Endothelial cell of umbilical vein (primary cell): ENCODE results near the gene IRF5. TPM values are rescaled to one million over a fixed set of nuclear protein-coding genes. Genes with fewer than 3 reads are reported as not detected.

ENCODE experiments used
- BruUV-seq: library from RNA; stranded (reverse); fragments of 400-500 nt; replicated peaks from 2 replicates; lab custom pipeline; 2021; lab: Mats Ljungman, UMichigan
- CTCF ChIA-PET: fragments of 300-600, 350-600 bp; sonication (Branson Sonifier 250); formaldehyde crosslinking; loops from one replicate; lab custom pipeline; 2021; ENCODE audit warnings: antibody characterized with exemption, inconsistent platforms; lab: Charles Lee
- POLR2A ChIA-PET: fragments of 300-600, 350-600 bp; sonication (Branson Sonifier 250); formaldehyde crosslinking; loops from one replicate; lab custom pipeline; 2021; ENCODE audit warnings: antibody characterized with exemption, inconsistent platforms; lab: Charles Lee
- DNase-seq: peaks from one replicate; pipeline ENCODE4 v3.0.0-alpha.2; 2011; ENCODE audit warnings: low read depth, low spot score
- FAIRE-seq: peaks from 2 replicates; lab custom pipeline; 2011; peaks lifted over from hg19 to GRCh38; lab: Jason Lieb, UNC
- H2AFZ ChIP-seq: 2 replicates; pipeline ENCODE4 v1.6.0; 2012; ENCODE audit warnings: low read depth, low read length, control low read depth, inconsistent platforms
- H3K27ac ChIP-seq: 2 replicates; pipeline ENCODE4 v1.5.1; 2011; ENCODE audit warnings: low read depth, mild to moderate bottlenecking, control low read depth, low read length, moderate library complexity; ENCODE audit not compliant: insufficient read depth
- H3K27me3 ChIP-seq, 2 experiments: 2 replicates each; pipeline versions ENCODE4 v1.6.0 to v1.6.1; 2011; ENCODE audit warnings: low read length in 2 of 2, mixed read lengths in 1 of 2; ENCODE audit not compliant: control insufficient read depth in 2 of 2, insufficient read depth in 2 of 2
- H3K36me3 ChIP-seq, 2 experiments: 2 replicates in 1 of 2; 3 replicates in 1 of 2; pipeline ENCODE4 v1.5.1; 2011; ENCODE audit warnings: low read length in 2 of 2, mild to moderate bottlenecking in 1 of 2, moderate library complexity in 1 of 2; ENCODE audit not compliant: control insufficient read depth in 2 of 2, insufficient read depth in 2 of 2; ENCODE audit errors: extremely low read depth in 1 of 2
- H3K4me1 ChIP-seq: 3 replicates; pipeline ENCODE4 v1.5.1; 2011; ENCODE audit warnings: mild to moderate bottlenecking, low read length; ENCODE audit not compliant: control insufficient read depth, insufficient read depth; ENCODE audit errors: extremely low read depth
- H3K4me2 ChIP-seq: 2 replicates; pipeline ENCODE4 v1.6.1; 2011; ENCODE audit warnings: low read length, control low read depth, mixed read lengths; ENCODE audit not compliant: insufficient read depth
- H3K4me3 ChIP-seq, 3 experiments: fragments of 200-600 bp in 1 of 3; sonication (generic), shearing (Covaris generic) in 1 of 3; replicated peaks in 1 of 3; 2 replicates each; pipeline ENCODE4 v1.5.1; 2011 to 2016; ENCODE audit warnings: control low read depth in 3 of 3, low read length in 3 of 3, mild to moderate bottlenecking in 2 of 3, inconsistent platforms in 1 of 3, low read depth in 1 of 3, moderate library complexity in 1 of 3; ENCODE audit not compliant: insufficient read depth in 1 of 3
- H3K79me2 ChIP-seq: 2 replicates; pipeline ENCODE4 v1.6.0; 2012; ENCODE audit warnings: low read length, inconsistent platforms; ENCODE audit not compliant: control insufficient read depth, insufficient read depth
- H3K9ac ChIP-seq: replicated peaks from 2 replicates; pipeline ENCODE3; 2011; ENCODE audit warnings: low read length, control low read depth; ENCODE audit not compliant: insufficient read depth; ENCODE audit errors: extremely low read depth
- H3K9me1 ChIP-seq: replicated peaks from 3 replicates; pipeline ENCODE4 v1.6.0; 2011; ENCODE audit warnings: mild to moderate bottlenecking, low read length; ENCODE audit not compliant: control insufficient read depth, insufficient read depth; ENCODE audit errors: extremely low read depth
- H3K9me3 ChIP-seq: replicated peaks from 2 replicates; pipeline ENCODE4 v1.5.1; 2012; ENCODE audit warnings: low read length, inconsistent platforms; ENCODE audit not compliant: control insufficient read depth, insufficient read depth
- H4K20me1 ChIP-seq: replicated peaks from 2 replicates; pipeline ENCODE3; 2011; ENCODE audit warnings: mild to moderate bottlenecking, low read length; ENCODE audit not compliant: control insufficient read depth, insufficient read depth; ENCODE audit errors: extremely low read depth
- CTCF ChIP-seq, 2 donors: IDR thresholded peaks; 1 replicate in 1 of 2; 2 replicates in 1 of 2; pipeline ENCODE4 v1.5.1; 2011; ENCODE audit warnings: low read length in 2 of 2, mild to moderate bottlenecking in 2 of 2, moderate library complexity in 2 of 2, control low read depth in 1 of 2, inconsistent platforms in 1 of 2, low read depth in 1 of 2; ENCODE audit not compliant: insufficient read depth in 1 of 2; ENCODE audit errors: extremely low read depth in 1 of 2
- FOS ChIP-seq: IDR thresholded peaks from 2 replicates; pipeline ENCODE4 v1.6.1; 2011; ENCODE audit warnings: mild to moderate bottlenecking, low read length, moderate library complexity, borderline replicate concordance; ENCODE audit not compliant: insufficient read depth
- GATA2 ChIP-seq: IDR thresholded peaks from 2 replicates; pipeline ENCODE4 v1.7.0; 2011; ENCODE audit warnings: low read depth, mild to moderate bottlenecking, moderate library complexity, mixed read lengths, low read length; ENCODE audit not compliant: insufficient read length, insufficient read depth
- JUN ChIP-seq: IDR thresholded peaks from 2 replicates; pipeline ENCODE4 v1.6.1; 2011; ENCODE audit warnings: borderline replicate concordance, low read depth; ENCODE audit not compliant: insufficient read length, insufficient read depth
- MAX ChIP-seq: IDR thresholded peaks from 2 replicates; pipeline ENCODE4 v1.6.1; 2011; ENCODE audit not compliant: insufficient read depth, insufficient read length
- POLR2A ChIP-seq: IDR thresholded peaks from 2 replicates; pipeline ENCODE4 v1.6.1; 2012; ENCODE audit warnings: low read depth, mild to moderate bottlenecking, control low read depth, low read length
- POLR2AphosphoS5 ChIP-seq: IDR thresholded peaks from 2 replicates; pipeline ENCODE4 v1.6.1; 2012; ENCODE audit warnings: low read depth, mild to moderate bottlenecking, control low read depth, low read length, moderate library complexity; ENCODE audit not compliant: insufficient read depth
- dilution Hi-C: fragments of 300-500 bp; cut with MboI; formaldehyde crosslinking; loops from one replicate; pipeline ENCODE4 v1.15.0; 2019; ENCODE audit warnings: low sequenced_read_pairs; ENCODE audit not compliant: extremely low pct_ligation_motif_present
- intact Hi-C: fragments of 100-400 bp; cut with micrococcal nuclease; formaldehyde crosslinking; loops from one replicate; pipeline ENCODE4 v1.10.0; 2022
- polyA plus RNA-seq, 4 experiments: library from polyadenylated mRNA; depleted of rRNA in 3 of 4; stranded (reverse) in 3 of 4; unstranded in 1 of 4; fragments of >200 nt; gene quantifications; 2 replicates each; pipeline versions ENCODE4 v1.2.1 to v1.2.3, GENCODE V29; 2011 to 2012; ENCODE audit warnings: missing spikeins in 1 of 4
- total RNA-seq: library from RNA; stranded (reverse); gene quantifications from 2 replicates; pipeline ENCODE4 v1.2.3, GENCODE V29; 2021

Gene IRF5
- total and polyA plus RNA-seq, 2 donors (not counting 3 experiments of a cell fraction or from before 2014, with no cell fraction given): 0.31 to 0.36 TPM

- H3K36me3 ChIP-seq: peaks cover 4 to 23% of the 10 kb centered on the region in 2 experiments
- H3K4me2 ChIP-seq: no peak overlapping the region
- FAIRE-seq (no peak), DNase-seq (no peak)
- no peaks in the 10 kb centered on the region for H3K9me3 ChIP-seq
- H2AFZ ChIP-seq: no peak overlapping the region
- H3K9me1 ChIP-seq: no peaks in the 10 kb centered on the region
- dilution Hi-C loops (no loop called here), intact Hi-C loops (no loop called here)
- no TSS peak for BruUV-seq
- no peak overlapping the region for H3K4me3 ChIP-seq
- no peaks in the 10 kb centered on the region for H4K20me1 ChIP-seq
- no peaks in the 10 kb centered on the region for H3K4me1 ChIP-seq
- no peak overlapping the region for H3K9ac ChIP-seq
- ChIA-PET CTCF (interaction anchor here (0.8 to 1.4 kb wide), 2 partner anchors 12 to 51 kb away, joined by 3 read pairs; no protein-coding TSS in a partner anchor), POLR2A (no interaction called here)
- H3K79me2 ChIP-seq: no peaks in the 10 kb centered on the region
- H3K27ac ChIP-seq: no peak overlapping the region
- TF ChIP-seq FOS (no peak), POLR2AphosphoS5 (no peak), JUN (no peak), GATA2 (no peak), CTCF (IDR thresholded peaks at IDR 0.05; ENCODE audit: extremely low read depth in 1 of 2, insufficient read depth in 1 of 2, low read depth in 1 of 2, low read length in 2 of 2) (no peak), POLR2A (no peak), MAX (no peak)
- H3K27me3 ChIP-seq: no peaks in the 10 kb centered on the region
Observed at GRCh38 chr7:128954150-128954549, 16.4 kb downstream of the IRF5 start.
